DMS 273 treated with DMSO at 0.1 percent for 48 hours (cell line): ENCODE results near the gene LSR.

Source experiments
- DNase-seq: peaks from one replicate; lab custom pipeline; 2025; lab: John Stamatoyannopoulos, UW

LSR gene, protein sequence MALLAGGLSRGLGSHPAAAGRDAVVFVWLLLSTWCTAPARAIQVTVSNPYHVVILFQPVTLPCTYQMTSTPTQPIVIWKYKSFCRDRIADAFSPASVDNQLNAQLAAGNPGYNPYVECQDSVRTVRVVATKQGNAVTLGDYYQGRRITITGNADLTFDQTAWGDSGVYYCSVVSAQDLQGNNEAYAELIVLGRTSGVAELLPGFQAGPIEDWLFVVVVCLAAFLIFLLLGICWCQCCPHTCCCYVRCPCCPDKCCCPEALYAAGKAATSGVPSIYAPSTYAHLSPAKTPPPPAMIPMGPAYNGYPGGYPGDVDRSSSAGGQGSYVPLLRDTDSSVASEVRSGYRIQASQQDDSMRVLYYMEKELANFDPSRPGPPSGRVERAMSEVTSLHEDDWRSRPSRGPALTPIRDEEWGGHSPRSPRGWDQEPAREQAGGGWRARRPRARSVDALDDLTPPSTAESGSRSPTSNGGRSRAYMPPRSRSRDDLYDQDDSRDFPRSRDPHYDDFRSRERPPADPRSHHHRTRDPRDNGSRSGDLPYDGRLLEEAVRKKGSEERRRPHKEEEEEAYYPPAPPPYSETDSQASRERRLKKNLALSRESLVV

DNA sequence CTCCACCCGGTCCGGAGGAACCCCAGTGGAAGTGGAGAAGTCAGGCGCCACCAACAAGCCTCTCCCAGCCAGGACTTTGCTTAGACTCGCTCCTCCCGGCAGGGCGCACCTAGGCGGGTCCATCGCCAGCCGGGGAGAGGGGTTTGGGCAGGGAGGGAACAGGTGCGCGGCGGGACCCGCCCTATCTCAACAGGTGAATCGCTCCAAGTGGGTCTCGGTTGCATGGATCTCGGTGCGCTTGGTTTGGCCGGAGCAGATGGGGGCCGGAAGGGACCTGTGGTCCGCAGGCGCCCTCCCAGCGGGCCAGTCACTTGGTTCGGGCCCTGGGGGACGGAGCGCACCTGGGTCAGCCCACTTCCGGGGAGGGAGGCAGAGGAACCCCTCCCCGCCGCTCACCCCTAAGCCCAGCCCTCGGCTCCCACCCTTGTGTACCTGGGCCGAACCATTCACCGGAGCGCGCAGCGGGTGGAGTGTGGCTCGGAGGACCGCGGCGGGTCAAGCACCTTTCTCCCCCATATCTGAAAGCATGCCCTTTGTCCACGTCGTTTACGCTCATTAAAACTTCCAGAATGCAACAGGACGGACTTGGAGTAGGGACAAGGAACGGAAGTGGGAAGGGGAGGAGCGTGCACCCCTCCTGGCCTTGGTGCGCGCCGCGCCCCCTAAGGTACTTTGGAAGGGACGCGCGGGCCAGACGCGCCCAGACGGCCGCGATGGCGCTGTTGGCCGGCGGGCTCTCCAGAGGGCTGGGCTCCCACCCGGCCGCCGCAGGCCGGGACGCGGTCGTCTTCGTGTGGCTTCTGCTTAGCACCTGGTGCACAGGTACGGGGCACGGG is at the start of gene LSR:
Gene LSR (plus strand): TSS at position 693 of the 836 bp plus-strand sequence. CDS start 21 bp downstream, at position 714.
- no peak for DNase-seq

DNA sequence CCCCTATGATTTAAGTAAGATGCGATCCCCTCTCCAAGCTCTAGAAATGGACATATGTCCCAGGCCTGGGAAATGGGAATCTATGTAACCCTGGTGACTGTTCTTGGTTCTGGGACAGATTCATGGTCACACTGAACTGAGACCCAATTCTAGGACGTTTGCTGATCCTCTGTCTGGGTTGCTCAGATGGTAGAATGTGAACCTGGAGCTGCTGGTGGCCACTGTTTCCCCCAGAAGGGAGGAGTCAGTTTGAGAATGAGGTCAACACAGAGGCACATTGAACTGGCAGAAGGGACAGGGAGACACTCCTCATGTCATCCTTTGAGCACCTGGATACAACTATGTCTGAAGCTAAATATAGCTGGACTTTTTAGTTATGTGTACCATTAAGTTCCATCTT is 49.3 kb upstream of the LSR start:
- DNase-seq = no peak

DNA sequence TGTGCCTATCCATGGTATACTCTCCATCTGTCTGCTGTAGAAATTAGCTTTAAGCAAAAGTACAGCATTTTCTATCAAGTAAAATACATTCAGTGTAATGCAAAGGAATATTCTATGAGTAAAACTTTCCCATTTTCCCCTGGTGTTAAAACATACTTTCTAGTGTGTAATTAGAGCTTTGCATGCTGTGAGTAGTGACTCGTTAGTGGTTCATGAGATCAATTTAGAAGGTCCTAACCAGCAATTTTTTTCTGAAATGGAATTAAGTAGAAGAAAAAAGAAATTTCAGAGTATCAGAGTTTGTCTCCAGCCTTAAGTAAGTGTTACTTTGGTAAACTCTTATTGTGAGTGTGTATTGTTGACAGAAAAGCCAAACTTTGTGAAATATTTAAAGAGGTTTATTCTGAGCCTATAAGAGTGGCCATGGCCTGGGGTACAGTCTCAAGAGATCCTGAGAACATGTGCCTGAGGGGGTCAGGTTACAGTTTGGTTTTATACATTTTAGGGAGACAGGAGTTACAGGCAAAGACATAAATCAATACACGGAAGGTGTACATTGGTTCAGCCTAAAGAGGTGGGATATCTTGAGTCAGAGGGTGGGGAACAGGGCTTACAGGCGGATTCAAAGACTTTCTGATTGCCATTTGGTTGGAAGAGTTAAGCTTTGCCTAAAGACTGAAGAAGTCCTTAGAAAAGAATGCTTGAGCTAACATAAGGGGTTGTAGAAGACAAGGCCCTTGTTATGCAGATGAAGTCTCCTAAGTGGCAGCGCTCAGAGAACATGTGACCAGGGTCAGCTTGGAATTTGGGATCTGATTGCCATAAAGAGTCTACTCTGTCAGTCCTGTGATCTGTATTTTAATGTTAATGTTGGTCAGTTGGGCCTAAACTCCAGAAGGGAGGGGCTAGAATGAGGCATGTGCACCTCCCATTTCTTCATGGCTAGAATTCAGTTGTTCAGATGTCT is 45.8 kb upstream of the LSR start:
- no peak for DNase-seq

DNA sequence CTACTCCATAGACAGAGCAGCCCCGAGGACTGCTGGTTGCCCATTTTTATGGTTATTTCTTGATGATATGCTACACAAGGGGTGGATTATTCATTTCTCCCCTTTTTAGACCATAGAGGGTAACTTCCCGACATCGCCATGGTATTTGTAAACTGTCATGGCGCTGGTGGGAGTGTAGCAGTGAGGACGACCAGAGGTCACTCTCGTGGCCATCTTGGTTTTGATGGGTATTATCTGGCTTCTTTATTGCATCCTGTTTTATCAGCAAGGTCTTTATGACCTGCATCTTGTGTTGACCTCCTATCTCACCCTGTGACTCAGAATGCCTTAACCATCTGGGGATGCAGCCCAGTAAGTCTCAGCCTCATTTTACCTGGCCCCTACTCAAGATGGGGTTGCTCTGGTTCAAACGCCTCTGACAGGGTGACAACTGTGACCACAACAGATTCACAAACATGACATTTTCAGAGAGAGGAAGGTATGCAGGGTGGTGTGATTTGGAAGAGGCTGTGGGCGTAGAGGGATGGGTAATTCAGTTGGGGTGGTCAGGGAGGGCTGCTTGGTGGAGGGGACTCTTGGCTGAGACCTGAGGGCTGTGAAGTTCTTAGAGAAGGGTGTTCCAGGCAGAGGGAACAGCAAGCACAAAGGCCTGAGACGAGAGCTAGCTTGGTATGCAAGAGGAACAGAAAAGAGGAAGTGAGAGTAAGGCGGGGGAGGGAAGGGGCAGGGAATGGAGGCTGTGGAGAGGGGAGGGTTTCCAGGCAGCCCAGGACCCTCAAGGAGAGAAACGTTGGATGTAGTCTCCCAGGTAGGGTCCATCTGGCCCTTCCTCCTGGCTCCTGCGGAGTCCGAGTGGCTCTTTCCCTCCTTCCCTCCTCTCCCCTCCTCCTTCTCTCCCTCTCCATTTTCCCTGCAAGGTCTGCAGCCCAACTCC is 43.7 kb upstream of the LSR start:
- DNase-seq = no peak

- DNase-seq = no peak
Observed at GRCh38 chr19:35205733-35206323, 43.0 kb upstream of the LSR start.

DNA sequence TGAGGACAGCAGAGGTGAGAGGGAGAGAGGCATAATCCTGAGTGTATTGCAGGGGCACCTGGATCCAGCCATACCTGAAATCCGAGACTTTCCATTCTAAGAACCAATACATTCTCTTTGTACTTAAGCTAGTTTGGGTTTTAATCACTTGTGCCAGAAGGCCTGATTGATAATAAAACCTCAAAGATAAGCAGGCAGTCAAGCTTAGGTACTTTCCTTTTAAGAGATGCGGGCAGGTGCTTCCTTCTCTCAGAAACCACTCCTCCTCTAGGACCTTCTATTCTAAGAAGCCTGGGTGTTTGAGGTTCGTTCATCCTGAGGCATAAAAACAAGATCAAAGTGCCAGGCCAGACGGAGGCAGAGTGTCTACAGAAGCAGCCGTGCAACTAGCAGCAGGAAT is 42.4 kb upstream of the LSR start:
- DNase-seq = no peak

DNA sequence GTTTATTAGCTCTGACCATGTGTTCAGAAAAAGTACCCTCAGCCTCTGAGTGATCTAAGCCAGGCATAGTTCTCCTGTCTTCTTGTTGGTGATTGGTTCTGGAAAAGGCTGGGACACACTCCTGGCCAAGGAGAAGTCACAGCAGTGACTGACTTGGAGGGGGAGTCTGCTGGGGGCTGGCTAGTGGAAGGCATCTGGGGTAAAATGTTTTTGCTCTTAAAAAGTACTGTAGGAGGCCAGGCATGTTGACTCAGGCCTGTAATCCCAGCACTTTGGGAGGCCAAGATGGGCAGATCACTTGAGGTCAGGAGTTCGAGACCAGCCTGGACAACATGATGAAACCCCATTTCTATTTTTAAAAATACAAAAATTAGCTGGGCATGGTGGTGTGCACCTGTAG is 41.9 kb upstream of the LSR start:
- no peak for DNase-seq

DNA sequence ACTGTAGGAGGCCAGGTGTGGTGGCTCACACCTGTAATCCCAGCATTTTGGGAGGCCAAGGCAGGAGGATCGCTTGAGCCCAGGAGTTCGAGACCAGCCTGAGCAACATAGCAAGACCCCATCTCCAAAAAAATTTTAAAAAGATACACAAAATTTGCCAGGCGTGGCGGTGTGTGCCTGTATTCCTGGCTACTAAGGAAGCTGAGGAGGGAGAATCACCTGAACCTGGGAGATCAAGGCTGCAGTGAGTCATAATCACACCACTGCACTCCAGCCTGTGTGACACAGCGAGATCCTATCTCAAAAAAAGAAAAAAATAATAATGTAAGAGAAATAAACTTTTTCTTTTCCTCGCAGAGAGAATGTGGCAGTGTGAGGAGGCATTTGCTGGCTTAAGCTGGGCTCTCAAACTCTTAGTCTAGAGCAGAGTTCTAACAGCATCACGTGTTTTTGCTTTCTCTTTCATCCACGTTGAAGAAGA is 41.4 kb upstream of the LSR start:
- no peak for DNase-seq

DNA sequence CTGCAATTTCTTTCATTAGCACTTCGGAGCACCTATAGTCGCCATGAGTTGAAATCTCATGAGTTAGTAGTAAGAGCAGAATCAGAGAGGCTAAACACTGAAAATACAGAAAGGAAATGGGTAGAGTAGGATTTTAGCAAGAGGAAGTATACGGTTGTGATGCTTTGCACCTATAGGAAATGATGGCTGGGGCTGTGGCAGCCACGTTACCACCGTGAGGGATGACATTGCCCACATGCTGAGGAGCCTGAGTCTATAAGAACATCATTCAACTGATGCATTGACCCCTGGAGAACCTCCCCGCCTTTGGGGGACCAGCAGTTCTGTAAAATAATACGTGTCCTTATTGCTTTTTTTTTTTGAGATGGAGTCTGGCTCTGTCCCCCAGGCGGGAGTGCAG is 40.7 kb upstream of the LSR start:
- no peak for DNase-seq

GRCh38 chr19:35209646-35210045 is 39.2 kb upstream of the LSR start:
- no peak for DNase-seq

DNA sequence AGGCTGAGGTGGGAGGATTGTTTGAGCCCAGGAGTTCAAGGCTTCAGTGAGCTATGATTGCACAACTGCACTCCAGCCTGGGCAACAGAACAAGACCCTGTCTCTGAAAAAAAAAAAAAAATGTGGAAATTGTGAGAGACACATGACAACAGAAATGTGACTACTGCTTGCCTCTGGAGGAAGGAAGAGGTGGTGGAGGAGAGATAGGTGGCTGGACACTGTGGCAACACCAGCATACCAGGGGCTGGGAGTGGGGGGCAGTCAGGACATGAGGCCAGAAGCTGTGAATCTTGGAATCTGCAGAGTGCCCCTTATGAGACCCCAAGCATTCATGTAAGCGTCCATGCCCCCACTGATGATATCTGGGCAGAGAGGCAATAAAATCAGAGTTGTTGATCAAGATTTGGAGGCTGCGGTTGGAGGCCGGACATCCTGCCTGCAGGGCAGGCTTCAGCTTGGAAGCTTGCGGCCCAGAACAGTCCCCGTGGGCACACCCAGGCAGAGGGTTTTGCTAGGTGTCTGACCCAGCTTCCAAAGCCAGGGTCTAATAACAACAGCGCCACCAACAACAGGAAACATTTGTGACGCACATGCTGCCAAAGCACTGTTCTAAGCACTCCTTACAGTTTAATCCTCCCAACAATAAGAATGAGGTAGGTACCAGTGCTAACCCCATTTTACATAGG is 37.1 kb upstream of the LSR start:
- DNase-seq = no peak

DNA sequence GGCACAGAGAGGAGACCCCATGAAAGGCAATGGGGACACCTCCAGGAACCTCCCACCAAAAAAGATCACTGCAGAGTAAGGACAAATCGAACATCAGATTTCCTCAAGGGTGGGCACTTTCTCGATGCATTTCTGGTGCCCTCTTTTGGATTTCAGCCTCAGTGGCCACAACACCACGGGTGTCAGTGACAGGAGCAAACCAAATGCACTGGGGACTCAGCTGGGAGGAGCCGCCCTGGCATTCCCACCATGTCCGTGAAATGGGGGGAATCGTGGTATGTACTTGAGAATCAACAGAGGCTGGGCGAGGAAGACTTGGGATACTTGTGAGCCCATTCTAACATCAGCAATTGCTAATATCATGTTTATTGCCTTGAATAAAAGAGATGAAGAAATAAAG is 36.6 kb upstream of the LSR start:
- DNase-seq = no peak

DNA sequence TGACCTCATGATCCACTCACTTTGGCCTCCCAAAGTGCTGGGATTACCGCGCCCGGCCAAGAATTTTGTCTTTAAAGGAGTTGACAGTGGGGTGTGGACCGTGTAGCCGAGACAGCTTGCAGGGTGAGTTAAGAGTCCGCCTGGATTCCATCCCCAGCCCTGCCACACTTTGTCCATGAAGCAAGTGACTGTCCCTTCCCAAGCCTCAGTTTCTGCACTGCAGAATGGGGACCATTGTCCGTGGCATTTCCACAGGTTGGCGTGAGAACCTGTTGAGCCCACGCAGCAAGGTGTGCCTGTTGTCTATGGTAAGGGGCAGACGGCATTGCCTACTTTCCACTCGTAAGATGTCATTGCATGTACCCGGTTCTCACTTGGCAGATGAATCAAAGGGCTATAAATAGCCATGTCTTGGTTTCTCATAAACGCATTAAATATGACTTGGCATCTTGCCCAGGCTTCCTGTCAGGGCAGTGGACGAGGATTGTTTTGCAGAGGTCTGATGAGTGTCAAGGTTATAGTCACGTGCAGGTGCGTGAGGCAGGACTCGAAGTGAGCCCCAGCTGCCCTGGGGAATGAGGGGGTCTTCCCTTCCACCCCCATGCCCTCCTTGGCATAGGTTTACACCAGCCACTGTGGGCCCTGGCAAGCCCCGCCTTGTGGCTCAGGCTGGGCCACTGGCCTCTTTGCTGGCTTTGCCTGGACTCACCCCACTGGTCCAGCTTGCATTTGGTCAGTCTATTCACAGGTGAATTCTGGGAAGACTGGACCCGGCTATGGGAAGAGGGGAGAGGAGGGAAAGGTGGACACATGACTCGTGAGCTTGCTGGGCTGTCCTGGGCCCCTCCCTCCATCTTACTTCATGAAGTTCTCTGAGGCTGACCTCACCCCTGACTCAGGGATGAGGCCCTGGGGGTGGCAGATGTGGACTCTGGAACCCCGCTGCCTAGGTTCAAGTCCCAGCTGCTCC is 34.9 kb upstream of the LSR start:
- DNase-seq = peak; percentile 22

GRCh38 chr19:35214766-35215422 is 33.9 kb upstream of the LSR start:
- no peak for DNase-seq

GRCh38 chr19:35216016-35216832 is 32.6 kb upstream of the LSR start:
- DNase-seq = no peak

- no peak for DNase-seq
Observed at GRCh38 chr19:35216833-35217648, 31.8 kb upstream of the LSR start.
